Measurements from ENCODE around the gene FAM72C.
"Not testable (repeated sequence)": the region's sequence is repeated elsewhere in the genome, so short reads cannot be mapped to it uniquely, and the experiment has no call there.

The FAM72C gene

GRCh38 chr1:143988602-143989426, 17.0 kb upstream of the FAM72C start:
- not testable (repeated sequence) for H3K4me3 ChIP-seq (ENCODE audit: low read depth, low read length); DNase-seq (ENCODE audit: low read depth)

GRCh38 chr1:143987868-143988267, 16.1 kb upstream of the FAM72C start:
- DNase-seq (ENCODE audit: low read depth); H3K4me3 ChIP-seq (ENCODE audit: low read depth, low read length): not testable (repeated sequence)

- DNase-seq (ENCODE audit: low read depth); H3K4me3 ChIP-seq (ENCODE audit: low read depth, low read length): not testable (repeated sequence)
Measured at GRCh38 chr1:143984721-143985473, 13.1 kb upstream of the FAM72C start.

GRCh38 chr1:143974416-143974815, 2.6 kb upstream of the FAM72C start:
- DNase-seq (ENCODE audit: low read depth), result peak; percentile 43

GRCh38 chr1:143973876-143974414, 2.2 kb upstream of the FAM72C start:
- H3K4me3 ChIP-seq (ENCODE audit: low read depth, low read length), result peak overlapping the region; percentile 42

More at GRCh38 chr1:143974416-143974815, 2.6 kb upstream of the FAM72C start:
- peak overlapping the region; percentile 47 for H3K4me3 ChIP-seq (ENCODE audit: low read depth, low read length)

GRCh38 chr1:143972753-143973326, 1.1 kb upstream of the FAM72C start:
- DNase-seq (ENCODE audit: low read depth); H3K4me3 ChIP-seq (ENCODE audit: low read depth, low read length): not testable (repeated sequence)

More at GRCh38 chr1:143973876-143974414, 2.2 kb upstream of the FAM72C start:
- DNase-seq (ENCODE audit: low read depth), result not testable (repeated sequence)

GRCh38 chr1:143965860-143966259, 5.9 kb downstream of the FAM72C start:
- H3K4me3 ChIP-seq (ENCODE audit: low read depth, low read length); DNase-seq (ENCODE audit: low read depth): not testable (repeated sequence)

- H3K4me3 ChIP-seq (ENCODE audit: low read depth, low read length); DNase-seq (ENCODE audit: low read depth): not testable (repeated sequence)
Measured at GRCh38 chr1:143964294-143964693, 7.5 kb downstream of the FAM72C start.

- not testable (repeated sequence) for DNase-seq (ENCODE audit: low read depth); H3K4me3 ChIP-seq (ENCODE audit: low read depth, low read length)
Measured at GRCh38 chr1:143955930-143956329, 15.9 kb downstream of the FAM72C start.

- H3K4me3 ChIP-seq (ENCODE audit: low read depth, low read length); DNase-seq (ENCODE audit: low read depth): not testable (repeated sequence)
Measured at GRCh38 chr1:143952913-143953312, 18.9 kb downstream of the FAM72C start.

- H3K4me3 ChIP-seq (ENCODE audit: low read depth, low read length); DNase-seq (ENCODE audit: low read depth): not testable (repeated sequence)
Measured at GRCh38 chr1:143951485-143952391, 20.0 kb downstream of the FAM72C start.

GRCh38 chr1:143947749-143948148, 24.0 kb downstream of the FAM72C start:
- not testable (repeated sequence) for DNase-seq (ENCODE audit: low read depth); H3K4me3 ChIP-seq (ENCODE audit: low read depth, low read length)

GRCh38 chr1:143945253-143945652, 26.5 kb downstream of the FAM72C start:
- not testable (repeated sequence) for H3K4me3 ChIP-seq (ENCODE audit: low read depth, low read length); DNase-seq (ENCODE audit: low read depth)

GRCh38 chr1:143944576-143945240, 27.1 kb downstream of the FAM72C start:
- not testable (repeated sequence) for H3K4me3 ChIP-seq (ENCODE audit: low read depth, low read length); DNase-seq (ENCODE audit: low read depth)

- not testable (repeated sequence) for H3K4me3 ChIP-seq (ENCODE audit: low read depth, low read length); DNase-seq (ENCODE audit: low read depth)
Measured at GRCh38 chr1:143943319-143943978, 28.3 kb downstream of the FAM72C start.

- DNase-seq (ENCODE audit: low read depth); H3K4me3 ChIP-seq (ENCODE audit: low read depth, low read length): not testable (repeated sequence)
Measured at GRCh38 chr1:143942238-143942860, 29.4 kb downstream of the FAM72C start.

GRCh38 chr1:143939666-143940065, 32.1 kb downstream of the FAM72C start:
- not testable (repeated sequence) for DNase-seq (ENCODE audit: low read depth); H3K4me3 ChIP-seq (ENCODE audit: low read depth, low read length)

All from NB4 (cell line).